GM19025 (cell line): ENCODE data around the gene LTBP1.

ENCODE experiments used
- ATAC-seq: cut with Tn5 transposase; IDR thresholded peaks from one replicate; pipeline ENCODE4 v1.9.1; 2021; ENCODE audit warnings: mild to moderate bottlenecking, low read depth, moderate library complexity; ENCODE audit not compliant: unreplicated experiment

LTBP1 gene

DNA sequence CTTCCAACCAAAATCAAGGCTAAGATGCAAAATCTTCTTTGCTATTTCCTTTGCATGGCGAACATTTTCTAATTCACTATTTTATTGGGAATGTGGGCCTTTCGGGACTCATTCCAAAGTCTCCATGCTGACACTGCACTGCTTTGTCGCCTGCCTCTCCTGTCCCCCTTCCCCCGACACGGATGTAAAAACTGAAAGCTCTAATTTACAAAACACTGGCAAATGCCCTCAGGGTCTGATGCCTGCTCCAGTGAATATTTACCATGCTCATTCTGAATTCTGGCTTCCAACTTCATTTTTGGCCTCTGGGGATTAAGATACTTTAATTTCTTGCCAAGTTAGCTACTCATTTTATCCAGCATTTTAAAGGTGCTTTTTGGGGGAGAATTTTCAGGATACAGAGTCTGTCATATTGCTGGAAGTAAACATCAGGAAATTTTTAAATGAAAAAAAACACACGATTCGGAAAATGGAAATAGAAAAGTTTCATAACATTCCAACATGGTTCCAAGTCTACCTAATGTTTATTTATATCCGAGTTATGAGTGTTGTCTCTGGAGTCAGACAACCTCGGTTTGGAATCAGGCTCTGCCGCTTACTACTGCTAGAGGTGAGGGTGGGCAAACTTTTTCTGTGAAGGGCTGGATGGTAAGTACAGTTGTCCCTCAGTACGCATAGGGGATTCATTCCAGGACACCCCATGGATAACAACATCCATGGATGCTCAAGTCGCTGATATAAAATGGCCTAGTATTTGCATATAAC is 14.6 kb upstream of the LTBP1 start:
- ATAC-seq: no peak

DNA sequence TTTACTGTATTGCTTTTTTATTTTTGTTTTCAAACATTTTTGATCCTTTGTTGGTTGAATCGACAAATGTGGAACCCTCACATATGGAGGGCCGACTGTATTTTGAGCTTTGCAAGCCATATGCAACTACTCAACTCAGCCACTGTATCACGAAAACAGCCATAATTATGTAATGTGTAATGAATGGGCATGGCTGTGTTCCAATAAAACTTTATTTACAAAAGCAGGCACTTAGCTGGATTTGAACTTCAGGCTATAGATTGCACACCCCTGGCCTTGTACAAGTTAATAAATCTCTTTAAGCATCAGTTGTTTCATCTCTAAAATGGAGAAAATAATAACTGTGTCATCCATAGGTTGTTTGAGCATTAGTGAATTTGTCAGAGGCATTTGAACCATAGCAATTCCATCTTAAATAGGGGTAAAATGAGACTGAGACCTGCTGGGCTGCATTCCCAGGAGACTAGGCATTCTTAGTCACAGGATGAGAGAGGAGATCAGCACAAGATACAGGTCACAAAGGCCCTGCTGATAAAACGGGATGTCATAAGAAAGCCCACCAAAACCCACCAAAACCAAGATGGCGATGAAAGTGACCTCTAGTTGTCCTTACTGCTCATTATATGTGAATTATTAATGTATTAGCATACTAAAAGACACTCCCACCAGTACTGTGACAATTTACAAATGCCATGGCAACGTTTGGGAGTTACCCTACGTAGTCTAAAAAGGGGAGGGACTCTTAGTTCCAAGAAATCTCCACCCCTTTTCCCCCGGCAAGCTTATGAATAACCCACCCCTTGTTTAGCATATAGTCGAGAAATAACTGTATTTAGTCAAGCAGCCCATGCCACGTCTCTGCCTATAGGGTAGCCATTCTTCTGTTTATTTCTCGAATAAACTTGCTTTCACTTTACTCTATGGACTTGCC is 13.7 kb upstream of the LTBP1 start:
- no peak for ATAC-seq

GRCh38 chr2:32933756-32934095 is 13.0 kb upstream of the LTBP1 start:
- no peak for ATAC-seq

DNA sequence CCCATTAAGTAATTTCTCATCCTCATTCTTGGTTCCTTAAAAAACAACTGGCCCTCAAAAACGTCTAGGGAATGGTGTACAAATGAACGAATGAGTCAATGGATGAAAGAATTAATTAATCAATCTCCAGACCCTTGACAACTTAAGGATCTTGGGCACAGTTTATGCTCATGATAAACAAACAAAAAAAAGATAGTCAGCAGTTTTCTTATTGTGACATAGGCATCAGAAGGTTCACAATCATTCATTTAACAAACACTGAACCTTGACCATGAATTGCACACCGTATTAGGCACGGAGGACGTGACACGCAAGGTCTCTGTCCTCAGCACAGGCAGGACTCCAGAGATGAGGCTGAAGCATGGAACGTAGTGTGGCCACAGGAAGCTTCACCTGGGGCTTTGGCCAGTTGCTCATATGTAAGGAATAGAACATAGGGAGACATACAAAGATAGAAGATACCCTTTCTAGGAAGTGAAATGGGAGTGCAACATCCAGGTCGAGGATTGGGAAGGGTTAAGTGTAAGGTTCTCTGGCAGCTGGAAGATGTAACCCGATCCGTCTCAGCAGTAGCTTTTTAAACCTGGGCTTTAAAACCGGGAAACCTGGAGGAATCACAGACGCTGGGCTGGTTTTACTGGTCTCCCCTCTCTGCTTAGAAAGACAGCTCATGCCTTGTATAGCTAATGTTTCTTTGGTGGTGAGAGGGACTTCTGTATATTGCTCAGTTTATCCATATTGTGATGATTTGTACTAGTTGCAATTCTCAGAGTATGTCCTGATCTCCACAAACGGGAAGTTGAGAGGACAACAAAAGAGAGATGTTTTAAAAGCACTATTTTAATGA is 8.9 kb upstream of the LTBP1 start:
- no peak for ATAC-seq

DNA sequence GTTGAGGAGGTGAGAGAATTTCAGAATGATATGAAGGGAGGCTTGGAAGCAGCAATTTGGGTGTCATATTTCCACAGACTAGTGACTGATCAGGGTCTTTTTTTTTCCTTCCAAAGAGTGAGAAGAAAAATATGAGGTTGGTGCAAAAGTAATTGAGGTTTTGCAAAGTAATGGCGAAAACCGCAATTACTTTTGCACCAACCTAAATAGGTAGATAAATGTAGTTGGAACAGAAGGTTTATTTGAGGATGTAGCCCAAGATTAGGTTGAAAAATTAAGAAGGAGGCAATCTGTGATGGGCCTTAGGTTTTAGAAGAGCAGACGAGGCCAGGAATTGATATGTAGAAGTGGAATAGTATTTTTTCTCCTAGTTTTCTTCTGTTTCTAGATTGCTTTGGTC is 7.8 kb upstream of the LTBP1 start:
- no peak for ATAC-seq

GRCh38 chr2:32940316-32940997 is 6.3 kb upstream of the LTBP1 start:
- ATAC-seq: no peak

DNA sequence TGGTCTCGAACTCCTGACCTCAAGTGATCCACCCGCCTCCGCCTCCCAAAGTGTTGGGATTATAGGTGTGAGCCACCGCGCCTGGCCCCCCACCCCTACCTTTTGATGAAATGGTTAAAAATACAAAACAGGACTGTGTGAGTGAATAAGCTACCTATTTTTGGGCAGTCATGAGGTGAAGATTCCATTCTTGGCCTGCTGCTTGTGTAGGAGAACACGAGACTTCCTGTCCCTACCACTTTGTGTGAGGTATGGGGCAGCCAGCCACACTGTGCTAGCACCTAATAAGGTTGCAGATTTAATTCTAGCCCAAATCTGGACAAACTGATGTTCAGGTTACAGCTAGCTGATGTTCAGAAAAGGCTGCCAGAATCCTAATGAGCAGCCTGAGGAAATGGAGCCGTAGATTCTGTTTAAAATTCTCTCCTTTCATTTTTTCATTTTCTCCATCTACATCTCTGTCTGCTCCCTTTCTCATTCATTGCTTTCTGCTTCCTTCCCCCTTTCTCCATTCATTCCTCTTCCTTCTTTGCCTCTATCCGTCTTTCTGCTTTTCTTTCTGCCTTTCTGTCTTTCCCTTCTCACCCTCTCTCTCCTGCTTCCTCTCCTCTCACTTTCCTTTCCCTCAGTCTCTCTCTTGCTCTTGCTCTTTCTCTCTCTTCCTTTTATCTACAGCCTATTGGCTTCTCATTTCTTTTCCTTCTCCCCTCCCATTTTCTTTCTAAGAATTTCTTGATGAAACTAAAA is 4.6 kb upstream of the LTBP1 start:
- ATAC-seq: no peak

DNA sequence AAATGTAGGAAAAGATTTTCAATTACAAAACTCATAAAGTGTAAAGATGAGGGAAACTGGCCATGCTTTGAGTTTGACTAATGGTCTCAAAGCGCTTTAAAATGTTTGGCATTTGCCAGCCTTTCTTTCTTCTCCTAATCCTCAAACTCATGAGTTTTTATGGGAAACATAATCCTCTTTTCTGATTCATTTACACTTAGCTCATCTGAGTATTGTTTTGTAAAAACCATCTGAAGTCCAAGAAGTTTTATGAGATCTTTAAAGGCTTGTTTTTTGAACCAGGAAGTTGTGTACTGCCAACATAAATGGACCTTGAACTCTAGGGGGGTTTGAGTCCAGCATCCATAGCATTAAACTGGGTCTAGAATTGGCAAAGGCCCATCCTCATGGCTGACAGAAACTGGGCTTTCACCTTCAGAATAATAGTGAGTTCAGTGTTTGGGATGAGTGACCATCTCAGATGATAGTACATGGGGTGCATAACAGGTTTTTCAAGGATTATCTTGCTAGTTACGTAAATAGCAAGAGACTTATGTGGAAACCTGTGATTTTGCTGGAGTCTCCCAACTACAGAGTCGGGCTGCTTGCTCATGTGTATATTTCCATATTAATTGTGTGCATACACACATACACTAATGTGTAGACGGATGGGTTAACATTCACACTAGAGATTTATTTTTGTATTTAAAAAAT is 3.8 kb upstream of the LTBP1 start:
- no peak for ATAC-seq

DNA sequence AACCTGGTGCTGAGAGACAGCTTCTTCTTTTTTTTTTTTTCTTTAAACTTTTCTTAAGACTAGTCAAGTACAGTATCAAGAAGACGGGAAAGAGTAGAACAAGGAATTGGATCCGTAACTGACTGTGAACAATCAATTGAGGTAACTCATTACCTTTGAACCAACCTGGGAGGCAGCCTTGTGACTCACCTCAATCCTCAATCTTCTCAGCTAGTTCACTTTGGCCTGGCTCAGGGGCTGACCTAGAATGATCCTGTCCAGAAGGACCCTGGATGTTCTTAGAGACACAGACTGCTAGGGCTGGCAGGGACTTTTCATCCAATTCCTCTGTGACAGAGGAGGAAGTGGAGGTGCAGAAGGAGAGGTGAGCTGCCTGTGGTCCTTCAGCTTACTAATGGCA is 1.5 kb upstream of the LTBP1 start:
- ATAC-seq: no peak

DNA sequence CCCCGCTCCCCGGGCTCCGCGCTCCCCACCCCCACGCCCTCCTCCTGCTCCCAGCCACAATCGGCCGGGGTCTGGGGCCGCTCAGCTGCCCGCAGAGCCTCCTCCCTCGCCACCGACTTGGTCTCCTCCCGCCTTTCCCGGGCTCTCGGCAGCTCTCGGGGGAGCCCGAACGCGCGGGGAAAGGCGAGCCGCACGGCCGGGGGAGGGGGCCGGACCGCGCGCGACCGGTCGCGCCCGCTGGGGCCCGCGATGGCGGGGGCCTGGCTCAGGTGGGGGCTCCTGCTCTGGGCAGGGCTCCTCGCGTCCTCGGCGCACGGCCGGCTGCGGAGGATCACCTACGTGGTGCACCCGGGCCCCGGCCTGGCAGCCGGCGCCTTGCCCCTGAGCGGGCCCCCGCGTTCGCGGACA is 327 bp downstream of the LTBP1 start:
- ATAC-seq: peak; percentile 20

- peak; percentile 26 for ATAC-seq
Measured at GRCh38 chr2:32947484-32948143, 861 bp downstream of the LTBP1 start.

DNA sequence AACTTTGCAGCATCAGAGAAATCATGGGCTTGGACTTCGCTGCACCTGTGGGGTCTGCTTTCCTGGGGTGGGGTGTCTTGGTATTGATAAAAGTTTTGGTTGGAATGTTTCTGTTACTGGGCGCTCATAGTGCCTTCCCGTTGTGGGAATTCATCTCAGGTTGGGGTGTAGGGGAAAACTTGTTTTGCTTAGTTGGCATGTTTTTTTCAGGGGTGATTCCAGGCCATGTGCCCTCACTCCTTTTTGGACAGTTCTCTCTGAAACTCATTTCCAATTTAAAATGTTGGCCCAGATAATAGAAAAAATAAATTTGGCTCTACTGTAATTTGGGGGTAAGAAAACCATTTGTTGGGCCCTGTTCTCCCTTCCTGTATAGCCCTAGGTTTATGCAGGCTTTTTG is 1.5 kb downstream of the LTBP1 start:
- ATAC-seq: no peak

- no peak for ATAC-seq
Measured at GRCh38 chr2:32949260-32949659, 2.5 kb downstream of the LTBP1 start.

GRCh38 chr2:32951672-32952071 is 4.9 kb downstream of the LTBP1 start:
- ATAC-seq: no peak

DNA sequence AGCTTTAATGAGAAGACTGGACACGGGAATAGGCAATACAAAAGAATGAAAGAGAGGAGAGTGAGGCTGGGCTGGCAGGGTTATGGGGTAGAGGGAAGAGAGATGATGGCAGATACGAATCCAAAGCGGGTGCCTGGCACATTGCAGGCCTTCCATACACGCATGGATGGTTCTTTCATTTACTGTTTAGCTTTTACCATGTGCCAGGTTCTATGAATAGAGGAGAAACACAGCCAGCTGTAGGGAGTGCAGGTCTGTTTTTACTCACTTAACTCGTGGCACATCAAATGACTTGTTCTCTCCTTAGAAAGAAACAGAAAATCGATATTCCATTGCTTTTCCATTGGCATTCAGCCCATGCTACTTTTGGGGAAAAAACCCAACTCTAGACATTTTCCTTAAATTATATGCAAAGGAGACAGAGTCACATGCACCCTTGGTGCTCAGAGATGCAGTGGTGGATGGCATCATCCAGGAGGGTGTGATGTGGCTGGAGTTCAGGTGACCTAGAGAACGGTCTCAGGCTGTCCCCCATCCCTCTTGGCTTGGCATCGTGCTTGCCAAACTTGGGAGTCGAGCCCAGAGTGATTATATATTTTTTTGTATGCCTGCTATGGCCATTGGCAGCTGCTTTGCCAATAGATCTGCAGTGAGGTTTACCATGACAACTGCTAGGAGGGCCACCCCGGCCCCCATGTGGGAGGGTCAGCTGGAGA is 6.2 kb downstream of the LTBP1 start:
- ATAC-seq: no peak

GRCh38 chr2:32954206-32954605 is 7.5 kb downstream of the LTBP1 start:
- no peak for ATAC-seq

GRCh38 chr2:32958821-32959220 is 12.1 kb downstream of the LTBP1 start:
- no peak for ATAC-seq

GRCh38 chr2:32960238-32960637 is 13.5 kb downstream of the LTBP1 start:
- ATAC-seq: no peak
